ENCODE data around the gene PGBD5. TPM values are rescaled to one million over a fixed set of nuclear protein-coding genes. Genes with fewer than 3 reads are reported as not detected.

Gene PGBD5
- polyA plus RNA-seq, 1 of the 3 experiments (the other 2 are of a cell fraction): 0.15 TPM

DNA sequence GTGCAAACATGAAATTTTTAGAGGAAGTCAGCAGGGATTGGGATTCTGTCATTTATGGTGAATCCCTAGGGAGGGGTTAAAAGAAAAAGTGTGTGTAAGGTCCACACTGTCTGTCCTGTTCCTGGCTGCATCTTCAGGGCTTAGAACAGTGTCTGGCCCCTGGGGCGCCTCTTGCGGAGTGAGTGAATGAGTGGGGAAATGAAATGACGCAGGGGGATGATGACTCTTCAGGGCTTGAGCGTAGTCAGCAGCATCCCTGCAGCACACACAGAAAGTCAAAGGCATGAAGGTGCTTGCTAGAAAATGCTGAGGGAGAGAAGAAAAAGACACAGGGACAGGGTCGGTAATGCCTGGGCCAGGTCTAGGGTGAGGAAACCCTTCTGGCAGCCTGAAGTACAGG, 57.8 kb downstream of the PGBD5 start:
- H3K9me2 ChIP-seq: no peaks in the 10 kb centered on the region
- no peaks in the 10 kb centered on the region for H3K9me3 ChIP-seq
- H3K4me3 ChIP-seq (ENCODE audit: low read depth in 2 of 2, low read length in 1 of 2): no peak overlapping the region
- TF ChIP-seq RFX5 (IDR thresholded peaks at IDR 0.05; ENCODE audit: low read length) (no peak), ELF1 (IDR thresholded peaks at IDR 0.05) (no peak), RXRA (IDR thresholded peaks at IDR 0.05; ENCODE audit: borderline replicate concordance, low read depth) (no peak), YY1 (IDR thresholded peaks at IDR 0.05; ENCODE audit: low read depth) (no peak), CHD2 (IDR thresholded peaks at IDR 0.05; ENCODE audit: low read length, partially characterized antibody) (no peak), JUND (IDR thresholded peaks at IDR 0.05) (no peak), GATA2 (CRISPR knock-in tag; IDR thresholded peaks at IDR 0.05) (no peak), TEAD4 (IDR thresholded peaks at IDR 0.05; ENCODE audit: borderline replicate concordance, insufficient read depth) (no peak), SIN3A (IDR thresholded peaks at IDR 0.05; ENCODE audit: borderline replicate concordance, low read depth, low read length) (no peak), RAD21 (IDR thresholded peaks at IDR 0.05; ENCODE audit: low read length) (no peak), RCOR1 (IDR thresholded peaks at IDR 0.05; ENCODE audit: low read length) (no peak), FOXJ3 (CRISPR knock-in tag; IDR thresholded peaks at IDR 0.05) (no peak)
- TF ChIP-seq, protein P1, sequence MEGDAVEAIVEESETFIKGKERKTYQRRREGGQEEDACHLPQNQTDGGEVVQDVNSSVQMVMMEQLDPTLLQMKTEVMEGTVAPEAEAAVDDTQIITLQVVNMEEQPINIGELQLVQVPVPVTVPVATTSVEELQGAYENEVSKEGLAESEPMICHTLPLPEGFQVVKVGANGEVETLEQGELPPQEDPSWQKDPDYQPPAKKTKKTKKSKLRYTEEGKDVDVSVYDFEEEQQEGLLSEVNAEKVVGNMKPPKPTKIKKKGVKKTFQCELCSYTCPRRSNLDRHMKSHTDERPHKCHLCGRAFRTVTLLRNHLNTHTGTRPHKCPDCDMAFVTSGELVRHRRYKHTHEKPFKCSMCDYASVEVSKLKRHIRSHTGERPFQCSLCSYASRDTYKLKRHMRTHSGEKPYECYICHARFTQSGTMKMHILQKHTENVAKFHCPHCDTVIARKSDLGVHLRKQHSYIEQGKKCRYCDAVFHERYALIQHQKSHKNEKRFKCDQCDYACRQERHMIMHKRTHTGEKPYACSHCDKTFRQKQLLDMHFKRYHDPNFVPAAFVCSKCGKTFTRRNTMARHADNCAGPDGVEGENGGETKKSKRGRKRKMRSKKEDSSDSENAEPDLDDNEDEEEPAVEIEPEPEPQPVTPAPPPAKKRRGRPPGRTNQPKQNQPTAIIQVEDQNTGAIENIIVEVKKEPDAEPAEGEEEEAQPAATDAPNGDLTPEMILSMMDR (IDR thresholded peaks at IDR 0.05): no peak
- H4K20me1 ChIP-seq (ENCODE audit: insufficient read depth): no peaks in the 10 kb centered on the region
- no peak overlapping the region for H2AFZ ChIP-seq (ENCODE audit: low read depth)
- CTCF ChIA-PET: no interaction called here
- POLR2A ChIA-PET: no interaction called here
- H3K36me3 ChIP-seq (replicated peaks in 1 of 2; ENCODE audit: control insufficient read depth in 1 of 2, insufficient read depth in 2 of 2, low read length in 1 of 2): no peaks in the 10 kb centered on the region
- no peaks in the 10 kb centered on the region for H3K27me3 ChIP-seq (ENCODE audit: insufficient read depth)
- 36% methylated on average over 5 of the region's 5 CpGs for WGBS (ENCODE audit: low lambda C conversion rate)
- H3K27ac ChIP-seq (ENCODE audit: low read depth in 2 of 2, low read length in 1 of 2): no peak overlapping the region
- H3F3A ChIP-seq (replicated peaks; ENCODE audit: insufficient read depth): no peaks in the 10 kb centered on the region
- no peaks in the 10 kb centered on the region for H3K79me2 ChIP-seq (ENCODE audit: insufficient read depth)
- H3K4me1 ChIP-seq (ENCODE audit: control insufficient read depth in 1 of 2, insufficient read depth in 2 of 2, low read depth in 1 of 2, low read length in 1 of 2): no peaks in the 10 kb centered on the region; a peak in 1 of 4 replicates
- DNase-seq: no peak
- H3K4me2 ChIP-seq: no peak overlapping the region
- no peak overlapping the region for H3K9ac ChIP-seq

DNA sequence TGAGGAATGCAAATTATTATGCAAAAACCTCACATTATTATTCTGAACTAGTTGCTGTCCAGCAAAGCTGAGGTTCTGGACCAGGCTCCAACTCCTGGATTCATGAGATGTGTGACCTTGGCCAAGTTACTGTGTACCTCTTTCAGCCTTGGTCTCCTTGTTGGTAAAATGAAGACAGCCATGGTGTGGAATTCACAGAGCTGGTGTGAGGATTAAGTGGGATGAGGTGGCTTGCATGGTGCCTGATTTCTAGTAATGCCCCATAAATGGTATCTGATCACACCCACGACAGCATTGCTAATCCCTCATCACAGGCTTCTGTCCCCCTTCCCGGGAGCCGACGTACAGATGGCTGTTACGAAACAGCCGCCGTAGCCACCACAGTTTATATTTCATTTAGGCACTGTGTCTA, 59.6 kb downstream of the PGBD5 start:
- Histone ChIP-seq H3K27me3 (ENCODE audit: insufficient read depth) (no peaks in the 10 kb centered on the region), H3K9me2 (no peaks in the 10 kb centered on the region), H3K27ac (ENCODE audit: low read depth in 2 of 2, low read length in 1 of 2) (no peak overlapping the region), H3K9me3 (no peaks in the 10 kb centered on the region), H3K79me2 (ENCODE audit: insufficient read depth) (no peaks in the 10 kb centered on the region), H3K9ac (no peak overlapping the region), H3K4me3 (ENCODE audit: low read depth in 2 of 2, low read length in 1 of 2) (no peak overlapping the region), H3K4me1 (ENCODE audit: control insufficient read depth in 1 of 2, insufficient read depth in 2 of 2, low read depth in 1 of 2, low read length in 1 of 2) (peaks cover 0 to 4% of the 10 kb centered on the region in 2 experiments; a peak in 1 of 4 replicates), H2AFZ (ENCODE audit: low read depth) (no peak overlapping the region), H3K4me2 (no peak overlapping the region), H4K20me1 (ENCODE audit: insufficient read depth) (no peaks in the 10 kb centered on the region), H3F3A (replicated peaks; ENCODE audit: insufficient read depth) (no peaks in the 10 kb centered on the region), H3K36me3 (replicated peaks in 1 of 2; ENCODE audit: control insufficient read depth in 1 of 2, insufficient read depth in 2 of 2, low read length in 1 of 2) (no peaks in the 10 kb centered on the region)
- no peak for DNase-seq
- CTCF ChIA-PET: interaction anchor here (0.9 kb wide), 1 partner anchor 14 kb away, joined by 4 read pairs; no protein-coding TSS in a partner anchor
- WGBS (ENCODE audit: low lambda C conversion rate): 65% methylated on average over 7 of the region's 7 CpGs
- TF ChIP-seq, protein P1 (IDR thresholded peaks at IDR 0.05): no peak
- TF ChIP-seq GATA2 (CRISPR knock-in tag; IDR thresholded peaks at IDR 0.05) (no peak), RAD21 (IDR thresholded peaks at IDR 0.05; ENCODE audit: low read length) (no peak), EP300 (IDR thresholded peaks at IDR 0.05; ENCODE audit: borderline replicate concordance in 1 of 2, low read depth in 1 of 2, low read length in 1 of 2) (no peak), RFX5 (IDR thresholded peaks at IDR 0.05; ENCODE audit: low read length) (no peak), FOXJ3 (CRISPR knock-in tag; IDR thresholded peaks at IDR 0.05) (no peak), TAF1 (IDR thresholded peaks at IDR 0.05; ENCODE audit: borderline replicate concordance, low read depth, low read length) (no peak), FOSL2 (IDR thresholded peaks at IDR 0.05; ENCODE audit: borderline replicate concordance, low read depth) (no peak), FOXM1 (IDR thresholded peaks at IDR 0.05; ENCODE audit: low read depth) (no peak), ELF1 (IDR thresholded peaks at IDR 0.05) (no peak), SIN3A (IDR thresholded peaks at IDR 0.05; ENCODE audit: borderline replicate concordance, low read depth, low read length) (no peak), GABPA (IDR thresholded peaks at IDR 0.05; ENCODE audit: low read depth) (no peak), NFIC (IDR thresholded peaks at IDR 0.05; ENCODE audit: borderline replicate concordance) (no peak), NRF1 (IDR thresholded peaks at IDR 0.05; ENCODE audit: low read depth, low read length) (no peak), POLR2AphosphoS5 (IDR thresholded peaks at IDR 0.05; ENCODE audit: low read depth, low read length) (no peak)
- TF ChIP-seq, protein P2, sequence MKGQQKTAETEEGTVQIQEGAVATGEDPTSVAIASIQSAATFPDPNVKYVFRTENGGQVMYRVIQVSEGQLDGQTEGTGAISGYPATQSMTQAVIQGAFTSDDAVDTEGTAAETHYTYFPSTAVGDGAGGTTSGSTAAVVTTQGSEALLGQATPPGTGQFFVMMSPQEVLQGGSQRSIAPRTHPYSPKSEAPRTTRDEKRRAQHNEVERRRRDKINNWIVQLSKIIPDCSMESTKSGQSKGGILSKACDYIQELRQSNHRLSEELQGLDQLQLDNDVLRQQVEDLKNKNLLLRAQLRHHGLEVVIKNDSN (IDR thresholded peaks at IDR 0.05; ENCODE audit: borderline replicate concordance, low read depth): no peak
- POLR2A ChIA-PET: no interaction called here

Measured in SK-N-SH (cell line).